Measurements from ENCODE around the gene EPHB2. TPM values are rescaled to one million over a fixed set of nuclear protein-coding genes. Genes with fewer than 3 reads are reported as not detected.

The EPHB2 gene
- total RNA-seq, 1 donor from 2014 or later: 60.3 TPM

DNA sequence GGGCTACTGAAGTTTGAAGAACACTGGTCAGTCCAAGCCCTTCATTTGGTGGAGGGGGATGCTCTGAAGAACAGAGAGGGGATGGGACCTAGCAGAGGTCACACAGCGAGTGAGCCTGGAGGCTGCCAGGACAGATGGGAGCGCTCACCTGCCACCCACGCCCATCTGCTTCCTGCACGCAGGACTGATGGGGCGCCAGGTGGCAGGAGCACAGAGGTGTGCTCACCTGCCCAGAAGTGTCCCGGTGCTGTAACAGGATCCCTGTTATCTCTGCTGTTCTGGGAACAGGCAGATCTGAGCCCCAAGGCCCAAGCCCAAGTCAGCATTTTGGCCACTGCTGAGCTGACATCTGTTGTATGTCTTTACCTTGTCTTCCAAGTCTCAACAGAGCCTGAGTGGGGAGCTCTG is 40.5 kb downstream of the EPHB2 start:
- Mint-ChIP-seq H3K27me3 (ENCODE audit: low read depth) (no peaks in the 10 kb centered on the region), H3K4me3 (no peak overlapping the region), H3K27ac (ENCODE audit: unreplicated experiment) (no peak overlapping the region), H3K4me1 (peaks cover 9% of the 10 kb centered on the region), H3K36me3 (ENCODE audit: low read depth) (no peaks in the 10 kb centered on the region), H3K9me3 (no peaks in the 10 kb centered on the region)
- TF ChIP-seq, protein P1, sequence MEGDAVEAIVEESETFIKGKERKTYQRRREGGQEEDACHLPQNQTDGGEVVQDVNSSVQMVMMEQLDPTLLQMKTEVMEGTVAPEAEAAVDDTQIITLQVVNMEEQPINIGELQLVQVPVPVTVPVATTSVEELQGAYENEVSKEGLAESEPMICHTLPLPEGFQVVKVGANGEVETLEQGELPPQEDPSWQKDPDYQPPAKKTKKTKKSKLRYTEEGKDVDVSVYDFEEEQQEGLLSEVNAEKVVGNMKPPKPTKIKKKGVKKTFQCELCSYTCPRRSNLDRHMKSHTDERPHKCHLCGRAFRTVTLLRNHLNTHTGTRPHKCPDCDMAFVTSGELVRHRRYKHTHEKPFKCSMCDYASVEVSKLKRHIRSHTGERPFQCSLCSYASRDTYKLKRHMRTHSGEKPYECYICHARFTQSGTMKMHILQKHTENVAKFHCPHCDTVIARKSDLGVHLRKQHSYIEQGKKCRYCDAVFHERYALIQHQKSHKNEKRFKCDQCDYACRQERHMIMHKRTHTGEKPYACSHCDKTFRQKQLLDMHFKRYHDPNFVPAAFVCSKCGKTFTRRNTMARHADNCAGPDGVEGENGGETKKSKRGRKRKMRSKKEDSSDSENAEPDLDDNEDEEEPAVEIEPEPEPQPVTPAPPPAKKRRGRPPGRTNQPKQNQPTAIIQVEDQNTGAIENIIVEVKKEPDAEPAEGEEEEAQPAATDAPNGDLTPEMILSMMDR (conservative IDR thresholded peaks at IDR 0.05): no peak
- no peak for DNase-seq (ENCODE audit: low read depth, low spot score)

DNA sequence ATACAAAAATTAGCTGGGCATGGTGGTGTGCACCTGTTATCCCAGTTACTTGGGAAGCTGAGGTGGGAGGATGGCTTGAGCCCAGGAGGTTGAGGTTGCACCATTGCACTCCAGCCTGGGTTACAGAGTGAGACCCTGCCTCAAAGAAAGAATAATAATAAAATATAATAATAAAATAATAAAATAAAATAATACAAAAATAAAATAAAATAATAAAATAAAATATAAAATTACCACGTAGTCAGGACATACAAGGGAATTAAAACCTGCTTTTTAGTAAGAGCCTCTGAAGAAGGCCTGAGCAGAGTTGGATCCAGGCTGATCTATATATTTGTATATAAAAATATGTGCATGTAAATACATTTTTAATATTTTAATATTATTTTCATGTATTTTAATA is 41.7 kb downstream of the EPHB2 start:
- H3K4me3 Mint-ChIP-seq: no peak overlapping the region
- peaks cover 8% of the 10 kb centered on the region for H3K4me1 Mint-ChIP-seq
- H3K27me3 Mint-ChIP-seq (ENCODE audit: low read depth): no peaks in the 10 kb centered on the region
- H3K27ac Mint-ChIP-seq (ENCODE audit: unreplicated experiment): no peak overlapping the region
- no peaks in the 10 kb centered on the region for H3K36me3 Mint-ChIP-seq (ENCODE audit: low read depth)
- H3K9me3 Mint-ChIP-seq: no peaks in the 10 kb centered on the region
- TF ChIP-seq, protein P1 (conservative IDR thresholded peaks at IDR 0.05): no peak
- DNase-seq (ENCODE audit: low read depth, low spot score): no peak

DNA sequence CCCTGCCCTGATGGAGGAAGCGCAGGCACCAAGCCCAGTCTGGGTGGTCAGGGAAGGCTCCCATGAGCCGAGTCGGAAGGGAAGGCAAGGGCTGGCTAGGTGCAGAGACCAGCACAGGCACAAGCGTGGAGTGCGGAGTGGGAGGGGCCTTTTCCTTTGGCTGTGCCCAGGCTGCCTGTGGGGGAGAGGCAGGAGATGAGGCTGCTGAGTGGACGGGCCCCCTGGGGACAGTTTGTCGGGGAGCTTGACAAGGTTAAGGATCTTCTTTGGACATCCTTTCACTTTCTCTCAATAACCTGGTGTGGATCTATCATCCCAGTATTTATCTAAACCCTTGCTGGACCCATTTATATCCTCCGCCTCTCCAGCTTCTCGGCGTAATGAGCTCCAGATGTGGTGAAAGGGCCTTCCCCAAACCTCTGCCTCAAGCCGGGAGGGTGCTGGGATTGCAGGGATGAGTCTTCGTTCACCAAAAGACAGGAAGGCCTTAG is 42.9 kb downstream of the EPHB2 start:
- Mint-ChIP-seq H3K36me3 (ENCODE audit: low read depth) (no peaks in the 10 kb centered on the region), H3K4me1 (peaks cover 8% of the 10 kb centered on the region), H3K4me3 (no peak overlapping the region), H3K27me3 (ENCODE audit: low read depth) (no peaks in the 10 kb centered on the region), H3K9me3 (no peaks in the 10 kb centered on the region), H3K27ac (ENCODE audit: unreplicated experiment) (no peak overlapping the region)
- TF ChIP-seq, protein P1 (conservative IDR thresholded peaks at IDR 0.05): no peak
- DNase-seq (ENCODE audit: low read depth, low spot score): no peak

DNA sequence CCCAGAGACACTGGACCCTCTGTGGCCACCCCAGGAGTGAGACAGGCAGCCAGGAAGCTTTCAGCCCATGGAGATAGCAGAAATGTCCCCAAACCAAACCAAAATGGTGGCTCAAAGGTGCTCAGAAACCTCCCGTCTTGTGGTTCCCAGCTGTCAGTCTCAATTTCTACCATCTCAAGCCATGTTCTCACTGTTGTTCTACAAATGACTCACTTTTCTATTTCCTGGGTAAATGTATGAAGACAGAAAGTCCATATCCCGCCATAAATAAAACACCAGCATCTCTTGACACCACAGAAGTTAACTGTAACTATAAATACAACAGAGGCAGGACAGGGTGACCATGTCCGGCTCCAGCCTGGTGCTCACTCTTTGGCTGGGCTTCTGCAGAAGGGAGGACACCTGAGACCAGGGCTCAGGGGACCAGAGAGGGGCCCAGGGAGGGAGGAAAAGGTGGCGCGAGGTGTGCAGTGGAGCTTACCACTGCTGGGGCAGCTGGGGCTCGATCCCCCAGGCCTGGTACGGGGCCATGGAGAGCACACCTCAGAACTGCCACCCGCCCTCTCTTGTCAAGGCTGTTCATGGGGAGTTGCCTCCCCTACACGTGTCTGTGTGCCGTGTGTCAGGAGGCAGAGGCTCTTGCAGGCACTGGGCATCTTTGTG is 43.6 kb downstream of the EPHB2 start:
- no peak overlapping the region for H3K4me3 Mint-ChIP-seq
- TF ChIP-seq, protein P1 (conservative IDR thresholded peaks at IDR 0.05): no peak
- H3K27me3 Mint-ChIP-seq (ENCODE audit: low read depth): no peaks in the 10 kb centered on the region
- H3K27ac Mint-ChIP-seq (ENCODE audit: unreplicated experiment): peak overlapping the region; percentile 12
- peaks cover 8% of the 10 kb centered on the region for H3K4me1 Mint-ChIP-seq
- no peaks in the 10 kb centered on the region for H3K36me3 Mint-ChIP-seq (ENCODE audit: low read depth)
- no peaks in the 10 kb centered on the region for H3K9me3 Mint-ChIP-seq
- DNase-seq (ENCODE audit: low read depth, low spot score): no peak

DNA sequence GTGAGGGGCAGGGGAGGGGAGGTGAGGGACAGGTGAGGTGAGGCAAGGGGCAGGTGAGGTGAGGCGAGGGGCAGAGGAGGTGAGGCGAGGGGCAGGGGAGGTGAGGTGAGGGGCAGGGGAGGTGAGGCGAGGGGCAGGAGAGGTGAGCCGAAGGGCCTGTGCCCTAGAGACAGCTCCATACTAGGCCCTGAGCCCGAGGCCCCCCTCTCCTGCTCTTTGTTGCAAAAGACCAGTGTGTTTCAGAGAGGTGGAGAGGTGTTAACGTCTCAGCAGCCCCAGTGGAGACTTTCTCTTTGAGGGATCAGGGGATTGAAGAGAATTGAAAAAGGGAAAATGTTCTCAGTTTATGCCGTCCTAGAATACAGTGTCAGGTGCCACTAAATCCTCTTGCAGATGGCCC is 44.2 kb downstream of the EPHB2 start:
- DNase-seq (ENCODE audit: low read depth, low spot score): no peak
- no peaks in the 10 kb centered on the region for H3K9me3 Mint-ChIP-seq
- TF ChIP-seq, protein P1 (conservative IDR thresholded peaks at IDR 0.05): no peak
- no peak overlapping the region for H3K27ac Mint-ChIP-seq (ENCODE audit: unreplicated experiment)
- no peaks in the 10 kb centered on the region for H3K36me3 Mint-ChIP-seq (ENCODE audit: low read depth)
- H3K4me1 Mint-ChIP-seq: peaks cover 8% of the 10 kb centered on the region
- H3K27me3 Mint-ChIP-seq (ENCODE audit: low read depth): no peaks in the 10 kb centered on the region
- no peak overlapping the region for H3K4me3 Mint-ChIP-seq
